HG03159 (cell line): Measurements from ENCODE around the gene PTPN2.

Experiments used
- ATAC-seq: cut with Tn5 transposase; IDR thresholded peaks from one replicate; pipeline ENCODE4 v1.9.1; 2021; ENCODE audit warnings: mild to moderate bottlenecking, moderate library complexity; ENCODE audit not compliant: unreplicated experiment

The PTPN2 gene

GRCh38 chr18:12828116-12829051, 55.7 kb downstream of the PTPN2 start:
- ATAC-seq: no peak

- ATAC-seq: no peak
Measured at GRCh38 chr18:12827588-12827987, 56.4 kb downstream of the PTPN2 start.

GRCh38 chr18:12825230-12825629, 58.8 kb downstream of the PTPN2 start:
- no peak for ATAC-seq

- ATAC-seq: no peak
Measured at GRCh38 chr18:12823892-12824291, 60.1 kb downstream of the PTPN2 start.

- no peak for ATAC-seq
Measured at GRCh38 chr18:12821408-12821807, 62.6 kb downstream of the PTPN2 start.

GRCh38 chr18:12820506-12820905, 63.5 kb downstream of the PTPN2 start:
- no peak for ATAC-seq

- ATAC-seq: no peak
Measured at GRCh38 chr18:12819841-12820240, 64.2 kb downstream of the PTPN2 start.

GRCh38 chr18:12819322-12819721, 64.7 kb downstream of the PTPN2 start:
- peak; percentile 85 for ATAC-seq

- no peak for ATAC-seq
Measured at GRCh38 chr18:12818243-12818642, 65.8 kb downstream of the PTPN2 start.

GRCh38 chr18:12816451-12816850, 67.6 kb downstream of the PTPN2 start:
- ATAC-seq: no peak

GRCh38 chr18:12811191-12811950, 72.7 kb downstream of the PTPN2 start:
- ATAC-seq: no peak

GRCh38 chr18:12803069-12803936, 80.7 kb downstream of the PTPN2 start:
- ATAC-seq: no peak

- ATAC-seq: no peak
Measured at GRCh38 chr18:12802538-12802937, 81.5 kb downstream of the PTPN2 start.

GRCh38 chr18:12796448-12796847, 87.6 kb downstream of the PTPN2 start:
- no peak for ATAC-seq

- ATAC-seq: no peak
Measured at GRCh38 chr18:12791610-12792009, 92.4 kb downstream of the PTPN2 start.

- no peak for ATAC-seq
Measured at GRCh38 chr18:12786669-12787068, 97.4 kb downstream of the PTPN2 start.

GRCh38 chr18:12783524-12783923, 100.5 kb downstream of the PTPN2 start:
- no peak for ATAC-seq

- no peak for ATAC-seq
Measured at GRCh38 chr18:12782521-12782920, 101.5 kb downstream of the PTPN2 start.

GRCh38 chr18:12779456-12779855, 104.6 kb downstream of the PTPN2 start:
- no peak for ATAC-seq

GRCh38 chr18:12779043-12779442, 105.0 kb downstream of the PTPN2 start:
- ATAC-seq: no peak

- no peak for ATAC-seq
Measured at GRCh38 chr18:12777500-12777944, 106.5 kb downstream of the PTPN2 start.
